HCT116 (cell line): ENCODE results near the gene SPATA1. TPM values are rescaled to one million over a fixed set of nuclear protein-coding genes. Genes with fewer than 3 reads are reported as not detected.

Experiments used
- ATAC-seq: fragments of 200-7000 bp; cut with Tn5 transposase; 2 replicates; pipeline ENCODE4 v1.9.1; 2020; ENCODE audit warnings: mild to moderate bottlenecking, moderate library complexity
- BruUV-seq: library from RNA; stranded (reverse); fragments of 400-500 nt; replicated peaks from 2 replicates; lab custom pipeline; 2021; lab: Mats Ljungman, UMichigan
- CTCF ChIA-PET: fragments of 300-600 bp; sonication (Branson Sonifier 250); formaldehyde crosslinking; loops from one replicate; lab custom pipeline; 2021; ENCODE audit warnings: antibody characterized with exemption; lab: Charles Lee
- POLR2A ChIA-PET: fragments of 300-600, 350-600 bp; sonication (Branson Sonifier 250); formaldehyde crosslinking; loops from one replicate; lab custom pipeline; 2021; ENCODE audit warnings: antibody characterized with exemption; lab: Charles Lee
- RAD21 ChIA-PET, 2 experiments: fragments of 300-600 bp; sonication (Branson Sonifier 250); formaldehyde crosslinking; loops; one replicate each; lab custom pipeline; 2023; ENCODE audit warnings: low total read pairs in 2 of 2; ENCODE audit not compliant: uncharacterized antibody in 2 of 2, unreplicated experiment in 2 of 2, low non-redundant PET in 1 of 2; lab: Charles Lee
- DNase-seq: peaks from one replicate; pipeline ENCODE4 v3.0.0-alpha.2; 2010; ENCODE audit warnings: low read depth, low spot score
- H2AFZ ChIP-seq: fragments of 200-600 bp; shearing (Covaris generic), sonication (generic); 2 replicates; pipeline ENCODE4 v1.6.1; 2017; ENCODE audit warnings: low read depth, mixed run types, mixed read lengths, antibody characterized with exemption, low read length; ENCODE audit not compliant: poor library complexity, severe bottlenecking
- H3K27ac ChIP-seq: 2 replicates; pipeline ENCODE4 v1.5.1; 2012; ENCODE audit warnings: low read depth, low read length
- H3K27me3 ChIP-seq: fragments of 200-600 bp; sonication (generic); 2 replicates; pipeline ENCODE4 v1.6.1; 2016; ENCODE audit warnings: mixed run types, low read length, mixed read lengths; ENCODE audit not compliant: insufficient read depth
- H3K36me3 ChIP-seq, 2 experiments: fragments of 200-500 bp in 1 of 2; fragments of 200-600 bp in 1 of 2; sonication (Bioruptor generic) in 1 of 2; sonication (generic) in 1 of 2; 2 replicates each; pipeline versions ENCODE4 v1.5.1 to v1.6.1; 2014 to 2016; ENCODE audit warnings: low read length in 2 of 2, inconsistent platforms in 1 of 2, mixed read lengths in 1 of 2, mixed run types in 1 of 2; ENCODE audit not compliant: insufficient read depth in 2 of 2, control insufficient read depth in 1 of 2
- H3K4me1 ChIP-seq, 2 experiments: fragments of 200-600 bp in 1 of 2; sonication (generic) in 1 of 2; 2 replicates each; pipeline versions ENCODE4 v1.5.1 to v1.6.1; 2012 to 2017; ENCODE audit warnings: low read length in 2 of 2, inconsistent platforms in 1 of 2, mild to moderate bottlenecking in 1 of 2, mixed read lengths in 1 of 2, mixed run types in 1 of 2, moderate library complexity in 1 of 2; ENCODE audit not compliant: insufficient read depth in 2 of 2, control insufficient read depth in 1 of 2
- H3K4me2 ChIP-seq: fragments of 200-600 bp; sonication (generic); 2 replicates; pipeline ENCODE4 v1.6.1; 2017; ENCODE audit warnings: mixed run types, low read length, mixed read lengths
- H3K4me3 ChIP-seq, 2 experiments: fragments of 200-600 bp in 1 of 2; sonication (generic) in 1 of 2; replicated peaks in 1 of 2; 2 replicates each; pipeline ENCODE4 v1.5.1; 2011 to 2016; ENCODE audit warnings: low read length in 2 of 2, control low read depth in 1 of 2, low read depth in 1 of 2, mild to moderate bottlenecking in 1 of 2, mixed read lengths in 1 of 2, mixed run types in 1 of 2
- H3K79me2 ChIP-seq: fragments of 200-600 bp; sonication (generic); 2 replicates; pipeline ENCODE4 v1.6.1; 2017; ENCODE audit warnings: mild to moderate bottlenecking, mixed run types, low read length, moderate library complexity, mixed read lengths; ENCODE audit not compliant: insufficient read depth
- H3K9ac ChIP-seq: fragments of 200-600 bp; sonication (generic); 2 replicates; pipeline ENCODE4 v1.6.1; 2016; ENCODE audit warnings: low read length, mixed read lengths
- H3K9me2 ChIP-seq: fragments of 200-600 bp; sonication (generic), shearing (Covaris generic); 2 replicates; pipeline ENCODE4 v1.6.1; 2017; ENCODE audit warnings: mixed run types, mild to moderate bottlenecking, moderate library complexity; ENCODE audit not compliant: insufficient read depth
- H3K9me3 ChIP-seq, 2 experiments: fragments of 200-500 bp in 1 of 2; fragments of 200-600 bp in 1 of 2; sonication (Bioruptor generic) in 1 of 2; sonication (generic) in 1 of 2; 2 replicates each; pipeline ENCODE4 v1.6.1; 2014 to 2017; ENCODE audit warnings: low read length in 2 of 2, mixed read lengths in 2 of 2, inconsistent platforms in 1 of 2, low read depth in 1 of 2, mild to moderate bottlenecking in 1 of 2, mixed run types in 1 of 2, moderate library complexity in 1 of 2; ENCODE audit not compliant: control insufficient read depth in 1 of 2, insufficient read depth in 1 of 2
- H4K20me1 ChIP-seq: fragments of 200-600 bp; sonication (generic), shearing (Covaris generic); 2 replicates; pipeline ENCODE4 v1.6.1; 2017; ENCODE audit warnings: mixed run types, mild to moderate bottlenecking, moderate library complexity; ENCODE audit not compliant: insufficient read depth
- ATF3 ChIP-seq: IDR thresholded peaks from 2 replicates; pipeline ENCODE4 v1.6.1; 2012
- CBX3 ChIP-seq: IDR thresholded peaks from 2 replicates; pipeline ENCODE4 v1.6.1; 2012; ENCODE audit warnings: low read depth
- CEBPB ChIP-seq: IDR thresholded peaks from 2 replicates; pipeline ENCODE4 v1.6.1; 2012; ENCODE audit warnings: low read depth
- CTCF ChIP-seq, 3 experiments: fragments of 200-600 bp in 1 of 3; sonication (generic) in 1 of 3; IDR thresholded peaks in 2 of 3; conservative IDR thresholded peaks in 1 of 3; 2 replicates each; pipeline ENCODE4 v1.5.1; 2012 to 2017; ENCODE audit warnings: low read depth in 2 of 3, low read length in 2 of 3, antibody characterized with exemption in 1 of 3, borderline replicate concordance in 1 of 3, control low read depth in 1 of 3, mild to moderate bottlenecking in 1 of 3, mixed read lengths in 1 of 3, mixed run types in 1 of 3, moderate library complexity in 1 of 3; ENCODE audit not compliant: insufficient read depth in 1 of 3
- ELF1 ChIP-seq: IDR thresholded peaks from 2 replicates; pipeline ENCODE4 v1.6.1; 2012; ENCODE audit warnings: low read depth, borderline replicate concordance
- MAX ChIP-seq: IDR thresholded peaks from 2 replicates; pipeline ENCODE4 v1.6.1; 2012
- POLR2AphosphoS5 ChIP-seq: IDR thresholded peaks from 2 replicates; pipeline ENCODE4 v1.6.1; 2011; ENCODE audit warnings: mild to moderate bottlenecking, low read depth, low read length, moderate library complexity
- RAD21 ChIP-seq: IDR thresholded peaks from 2 replicates; pipeline ENCODE4 v1.6.1; 2012; ENCODE audit warnings: low read depth, mild to moderate bottlenecking
- REST ChIP-seq: IDR thresholded peaks from 2 replicates; pipeline ENCODE4 v1.6.1; 2012; ENCODE audit warnings: low read depth
- SIN3A ChIP-seq: IDR thresholded peaks from 2 replicates; pipeline ENCODE4 v1.6.1; 2012; ENCODE audit warnings: low read depth
- SP1 ChIP-seq: IDR thresholded peaks from 2 replicates; pipeline ENCODE4 v1.6.1; 2012; ENCODE audit warnings: low read depth
- ZBTB33 ChIP-seq: IDR thresholded peaks from 2 replicates; pipeline ENCODE4 v1.6.1; 2011; ENCODE audit warnings: mild to moderate bottlenecking, low read length, moderate library complexity; ENCODE audit not compliant: insufficient replicate concordance; ENCODE audit errors: extremely low read depth
- ZFX ChIP-seq: fragments of 450-650 bp; IDR thresholded peaks from 2 replicates; pipeline ENCODE4 v1.6.1; 2017
- ZNF274 ChIP-seq: fragments of 200-500 bp; sonication (Bioruptor generic); IDR thresholded peaks from 2 replicates; pipeline ENCODE4 v1.6.1; 2014; ENCODE audit warnings: mild to moderate bottlenecking, low read depth, low read length, inconsistent platforms
- intact Hi-C: fragments of 100-400 bp; cut with micrococcal nuclease; formaldehyde crosslinking; loops from 2 replicates; pipeline ENCODE4 v1.10.0; 2022
- total RNA-seq: library from RNA; stranded (reverse); gene quantifications from one replicate; pipeline ENCODE4 v1.2.1, GENCODE V29; 2021; ENCODE audit not compliant: unreplicated experiment

SPATA1 gene
- total RNA-seq, 1 experiment from 2014 or later, result 3.1 TPM

GRCh38 chr1:84597011-84597410 lies 90.8 kb downstream of the SPATA1 start:
- no peak overlapping the region for H3K27ac ChIP-seq
- ATAC-seq, result no peak
- H2AFZ ChIP-seq, result no peak overlapping the region
- no peaks in the 10 kb centered on the region for H3K36me3 ChIP-seq
- no peaks in the 10 kb centered on the region for H3K9me3 ChIP-seq
- TF ChIP-seq CBX3, result no peak
- no peak for TF ChIP-seq CTCF (IDR thresholded peaks at IDR 0.05 in 2 of 3, conservative IDR thresholded peaks at IDR 0.05 in 1 of 3; ENCODE audit: borderline replicate concordance in 1 of 3, insufficient read depth in 1 of 3, low read depth in 2 of 3, low read length in 2 of 3)
- TF ChIP-seq ZFX, result no peak
- no peak for TF ChIP-seq ELF1
- no peak for TF ChIP-seq CEBPB
- no peak for TF ChIP-seq ATF3
- TF ChIP-seq ZBTB33, result no peak
- no peak for TF ChIP-seq RAD21
- TF ChIP-seq REST, result no peak
- TF ChIP-seq SIN3A, result no peak
- TF ChIP-seq MAX, result no peak
- TF ChIP-seq ZNF274, result no peak
- no peak for TF ChIP-seq SP1
- no peak for TF ChIP-seq POLR2AphosphoS5
- TF ChIP-seq, all 23 proteins: peak for 0
- intact Hi-C loops, result no loop called here
- Histone ChIP-seq H4K20me1 (no peaks in the 10 kb centered on the region), H3K9me2 (no peaks in the 10 kb centered on the region), H3K4me1 (peaks cover 16 to 38% of the 10 kb centered on the region in 2 experiments), H3K4me3 (no peak overlapping the region), H3K79me2 (no peaks in the 10 kb centered on the region), H3K27me3 (no peaks in the 10 kb centered on the region), H3K4me2 (no peak overlapping the region), H3K9ac (no peak overlapping the region)
- DNase-seq, result no peak
- ChIA-PET POLR2A (no interaction called here), CTCF (interaction anchor here (1.1 kb wide), 1 partner anchor 155 kb away, joined by 3 read pairs; no protein-coding TSS in a partner anchor), RAD21 (no interaction called here)
- no TSS peak for BruUV-seq
